PFSK-1 (cell line): ENCODE data around the gene TMEM200A.

ENCODE experiments used
- FOXP2 ChIP-seq: optimal IDR thresholded peaks from 2 replicates; pipeline ENCODE3; 2011; ENCODE audit warnings: borderline replicate concordance, control low read depth, inconsistent platforms; ENCODE audit not compliant: insufficient read depth; ENCODE audit errors: extremely low read length, extremely low read depth
- POLR2AphosphoS5 ChIP-seq: IDR thresholded peaks from 2 replicates; pipeline ENCODE4 v1.6.1; 2012; ENCODE audit warnings: low read depth, mild to moderate bottlenecking, control low read depth, low read length, moderate library complexity
- REST ChIP-seq, 2 experiments: IDR thresholded peaks; 2 replicates each; pipeline versions ENCODE4 v1.6.1 to v1.8.0; 2011 to 2012; ENCODE audit warnings: low read depth in 2 of 2, low read length in 2 of 2, control low read depth in 1 of 2, inconsistent platforms in 1 of 2, mild to moderate bottlenecking in 1 of 2, moderate library complexity in 1 of 2; ENCODE audit not compliant: insufficient read depth in 1 of 2
- SIN3A ChIP-seq: IDR thresholded peaks from 2 replicates; pipeline ENCODE4 v1.6.1; 2012; ENCODE audit warnings: mild to moderate bottlenecking, low read length, moderate library complexity, borderline replicate concordance; ENCODE audit not compliant: insufficient read depth
- TAF1 ChIP-seq: IDR thresholded peaks from 2 replicates; pipeline ENCODE4 v1.6.1; 2012; ENCODE audit warnings: low read length, control low read depth, borderline replicate concordance; ENCODE audit not compliant: insufficient read depth

Gene TMEM200A

GRCh38 chr6:130381012-130381411 is 15.2 kb downstream of the TMEM200A start:
- TF ChIP-seq POLR2AphosphoS5 (no peak), REST (IDR thresholded peaks at IDR 0.05; ENCODE audit: insufficient read depth in 1 of 2, low read depth in 2 of 2, low read length in 2 of 2) (no peak), TAF1 (no peak), SIN3A (no peak), FOXP2 (no peak)

GRCh38 chr6:130381459-130382380 is 15.9 kb downstream of the TMEM200A start:
- no peak for TF ChIP-seq FOXP2
- TF ChIP-seq POLR2AphosphoS5 = no peak
- TF ChIP-seq SIN3A = no peak
- TF ChIP-seq REST (IDR thresholded peaks at IDR 0.05; ENCODE audit: insufficient read depth in 1 of 2, low read depth in 2 of 2, low read length in 2 of 2) = no peak
- no peak for TF ChIP-seq TAF1

- TF ChIP-seq REST (IDR thresholded peaks at IDR 0.05; ENCODE audit: insufficient read depth in 1 of 2, low read depth in 2 of 2, low read length in 2 of 2) = no peak
- TF ChIP-seq POLR2AphosphoS5 = no peak
- TF ChIP-seq SIN3A = no peak
These were observed 17.2 kb downstream of the TMEM200A start for GRCh38 chr6:130382872-130383490.

GRCh38 chr6:130385064-130385695 is 19.4 kb downstream of the TMEM200A start:
- TF ChIP-seq TAF1 (no peak), FOXP2 (no peak), SIN3A (no peak), POLR2AphosphoS5 (no peak), REST (IDR thresholded peaks at IDR 0.05; ENCODE audit: insufficient read depth in 1 of 2, low read depth in 2 of 2, low read length in 2 of 2) (no peak)
